ENCODE data around the gene MYNN.

- TF ChIP-seq EZH2 (IDR thresholded peaks at IDR 0.05): no peak
- no peak for TF ChIP-seq POLR2AphosphoS5 (IDR thresholded peaks at IDR 0.05; ENCODE audit: borderline replicate concordance, low read depth, low read length)
- no peak for TF ChIP-seq FOXP2 (optimal IDR thresholded peaks at IDR 0.05; ENCODE audit: control extremely low read depth, extremely low read length, insufficient read depth)
These were observed 31.5 kb downstream of the MYNN start for GRCh38 chr3:169804681-169805080.

All from SK-N-MC (cell line).